Astrocyte (in vitro differentiated cells and primary cell): ENCODE data around the gene NOTCH2. TPM values are rescaled to one million over a fixed set of nuclear protein-coding genes. Genes with fewer than 3 reads are reported as not detected.

Source experiments
- DNase-seq: peaks from one replicate; pipeline ENCODE4 v3.0.0-alpha.2; 2010; ENCODE audit warnings: low read depth
- FAIRE-seq: peaks from 2 replicates; lab custom pipeline; 2011; peaks lifted over from hg19 to GRCh38; lab: Jason Lieb, UNC
- H2AFZ ChIP-seq: 2 replicates; pipeline ENCODE4 v1.6.0; 2012; ENCODE audit warnings: low read depth, low read length, inconsistent platforms
- H3K27ac ChIP-seq: 2 replicates; pipeline ENCODE4 v1.5.1; 2011; ENCODE audit warnings: low read depth, low read length, inconsistent platforms
- H3K27me3 ChIP-seq: 2 replicates; pipeline ENCODE4 v1.6.0; 2011; ENCODE audit warnings: low read length, inconsistent platforms; ENCODE audit not compliant: insufficient read depth
- H3K36me3 ChIP-seq: 2 replicates; pipeline ENCODE4 v1.5.1; 2011; ENCODE audit warnings: low read length, inconsistent platforms; ENCODE audit not compliant: insufficient read depth
- H3K4me1 ChIP-seq: 2 replicates; pipeline ENCODE4 v1.5.1; 2011; ENCODE audit warnings: low read length, inconsistent platforms; ENCODE audit not compliant: insufficient read depth
- H3K4me2 ChIP-seq: 2 replicates; pipeline ENCODE4 v1.6.0; 2012; ENCODE audit warnings: low read length, inconsistent platforms
- H3K4me3 ChIP-seq: 2 replicates; pipeline ENCODE4 v1.5.1; 2011; ENCODE audit warnings: low read depth, mild to moderate bottlenecking, low read length, inconsistent platforms; ENCODE audit not compliant: insufficient read depth
- H3K79me2 ChIP-seq: 2 replicates; pipeline ENCODE4 v1.6.0; 2012; ENCODE audit warnings: mild to moderate bottlenecking, low read length, inconsistent platforms; ENCODE audit not compliant: insufficient read depth
- H3K9ac ChIP-seq: 2 replicates; pipeline ENCODE4 v1.6.0; 2012; ENCODE audit warnings: mild to moderate bottlenecking, low read length, inconsistent platforms
- H3K9me3 ChIP-seq: 2 replicates; pipeline ENCODE4 v1.5.1; 2012; ENCODE audit warnings: low read depth, mild to moderate bottlenecking, low read length, inconsistent platforms; ENCODE audit not compliant: insufficient read depth
- H4K20me1 ChIP-seq: 2 replicates; pipeline ENCODE4 v1.6.0; 2012; ENCODE audit warnings: low read length, inconsistent platforms; ENCODE audit not compliant: insufficient read depth
- H3K27ac Mint-ChIP-seq: one replicate; pipeline ENCODE4 v1.8.0; 2021; ENCODE audit warnings: mild to moderate bottlenecking, mixed read lengths; ENCODE audit not compliant: unreplicated experiment
- H3K27me3 Mint-ChIP-seq: one replicate; pipeline ENCODE4 v1.8.0; 2021; ENCODE audit warnings: low read depth, mixed read lengths; ENCODE audit not compliant: unreplicated experiment
- H3K36me3 Mint-ChIP-seq: one replicate; pipeline ENCODE4 v1.8.0; 2021; ENCODE audit warnings: low read depth, mixed read lengths; ENCODE audit not compliant: unreplicated experiment
- H3K4me1 Mint-ChIP-seq: one replicate; pipeline ENCODE4 v1.8.0; 2021; ENCODE audit warnings: low read depth, mixed read lengths; ENCODE audit not compliant: unreplicated experiment
- H3K4me3 Mint-ChIP-seq: one replicate; pipeline ENCODE4 v1.8.0; 2021; ENCODE audit warnings: mild to moderate bottlenecking, moderate library complexity, mixed read lengths; ENCODE audit not compliant: unreplicated experiment
- H3K9me3 Mint-ChIP-seq: one replicate; pipeline ENCODE4 v1.8.0; 2021; ENCODE audit warnings: mild to moderate bottlenecking, mixed read lengths; ENCODE audit not compliant: unreplicated experiment
- CTCF ChIP-seq: IDR thresholded peaks from 2 replicates; pipeline ENCODE4 v1.5.1; 2011; ENCODE audit warnings: low read depth, mild to moderate bottlenecking, inconsistent platforms, low read length, moderate library complexity; ENCODE audit not compliant: insufficient read depth
- EZH2 ChIP-seq: IDR thresholded peaks from 2 replicates; pipeline ENCODE4 v1.6.1; 2012; ENCODE audit warnings: mild to moderate bottlenecking, low read length, inconsistent platforms; ENCODE audit not compliant: insufficient read depth
- total RNA-seq: library from RNA; stranded (reverse); gene quantifications from 2 replicates; pipeline ENCODE4 v1.2.1, GENCODE V29; 2021

NOTCH2 gene
- total RNA-seq, 1 donor from 2014 or later: 194 TPM

DNA sequence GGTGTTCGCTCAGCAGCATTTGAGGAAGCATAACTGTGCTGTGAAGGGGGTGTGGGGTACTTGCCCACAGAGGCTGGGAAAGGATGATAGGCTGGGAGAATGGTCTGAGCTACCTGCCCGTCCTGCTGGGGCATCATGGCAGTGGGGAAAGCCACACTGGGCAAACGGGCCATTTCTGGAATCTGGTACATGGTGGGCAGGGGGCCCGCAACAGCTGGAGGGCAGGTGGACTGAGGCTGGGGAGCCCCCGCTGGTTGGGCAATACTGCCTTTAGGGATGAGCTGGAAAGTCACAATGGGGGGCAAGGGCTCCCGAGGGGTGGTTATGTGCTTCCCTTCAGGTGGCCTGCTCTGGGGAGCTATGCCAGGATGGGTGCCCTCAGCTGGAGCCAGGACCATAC, 153.9 kb downstream of the NOTCH2 start:
- Mint-ChIP-seq H3K27ac (no peak overlapping the region), H3K4me3 (no peak overlapping the region), H3K4me1 (peaks cover 22% of the 10 kb centered on the region), H3K27me3 (no peaks in the 10 kb centered on the region), H3K36me3 (peaks cover 63% of the 10 kb centered on the region), H3K9me3 (no peaks in the 10 kb centered on the region)
- Histone ChIP-seq H3K27me3 (no peaks in the 10 kb centered on the region), H3K9me3 (no peaks in the 10 kb centered on the region), H3K4me3 (no peak overlapping the region), H3K4me1 (no peaks in the 10 kb centered on the region), H3K4me2 (no peak overlapping the region), H3K27ac (no peak overlapping the region), H2AFZ (no peak overlapping the region), H4K20me1 (peaks cover 19% of the 10 kb centered on the region), H3K36me3 (peaks cover 61% of the 10 kb centered on the region), H3K79me2 (no peaks in the 10 kb centered on the region), H3K9ac (no peak overlapping the region)
- FAIRE-seq: no peak
- DNase-seq: no peak
- TF ChIP-seq CTCF (no peak), EZH2 (no peak)

DNA sequence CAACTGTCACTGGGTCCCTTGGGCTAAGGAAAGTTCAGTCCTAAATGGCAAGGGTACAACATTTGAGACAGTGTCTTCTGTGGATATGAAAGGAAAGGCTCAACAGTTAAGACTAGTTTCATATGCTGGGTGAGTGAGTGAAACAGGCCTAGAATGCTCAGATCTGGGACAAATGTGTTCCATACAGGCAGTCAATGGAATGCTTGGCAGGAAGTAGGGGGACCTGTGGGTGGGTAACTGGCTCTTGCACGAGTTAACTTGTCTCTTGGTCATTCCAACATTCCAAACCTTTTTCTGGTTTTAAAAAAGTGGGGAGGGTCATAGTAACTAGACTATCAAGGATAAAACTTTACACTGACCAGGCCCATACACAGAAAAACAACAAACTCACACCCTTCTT, 155.4 kb downstream of the NOTCH2 start:
- peaks cover 50% of the 10 kb centered on the region for H3K36me3 ChIP-seq
- no peaks in the 10 kb centered on the region for H3K9me3 Mint-ChIP-seq

More for the DNA sequence above, 155.4 kb downstream of the NOTCH2 start:
- no peaks in the 10 kb centered on the region for H3K79me2 ChIP-seq
- no peak overlapping the region for H3K4me2 ChIP-seq
- H4K20me1 ChIP-seq: peaks cover 20% of the 10 kb centered on the region
- Mint-ChIP-seq H3K4me3 (peak overlapping the region; percentile 18), H3K27ac (peak overlapping the region; percentile 82), H3K27me3 (no peaks in the 10 kb centered on the region), H3K36me3 (peaks cover 68% of the 10 kb centered on the region), H3K4me1 (peaks cover 22% of the 10 kb centered on the region)
- H3K4me1 ChIP-seq: no peaks in the 10 kb centered on the region
- FAIRE-seq (no peak), DNase-seq (peak; percentile 49)
- H3K27me3 ChIP-seq: no peaks in the 10 kb centered on the region
- H2AFZ ChIP-seq: no peak overlapping the region
- TF ChIP-seq EZH2 (no peak), CTCF (no peak)
- H3K9ac ChIP-seq: no peak overlapping the region
- H3K9me3 ChIP-seq: no peaks in the 10 kb centered on the region
- no peak overlapping the region for H3K27ac ChIP-seq
- no peak overlapping the region for H3K4me3 ChIP-seq
